WTC11 (cell line): ENCODE measurements around the gene ABHD4. TPM values are rescaled to one million over a fixed set of nuclear protein-coding genes. Genes with fewer than 3 reads are reported as not detected.

Experiments used
- ATAC-seq: fragments of 200-7000 bp; cut with Tn5 transposase; 2 replicates; pipeline ENCODE4 v1.10.0; 2021; ENCODE audit warnings: mild to moderate bottlenecking, moderate library complexity
- CTCF ChIA-PET: fragments of 300-600 bp; sonication (Branson Sonifier 250); formaldehyde crosslinking; loops from one replicate; lab custom pipeline; 2021; ENCODE audit warnings: antibody characterized with exemption; lab: Charles Lee
- POLR2A ChIA-PET: fragments of 350-600 bp; sonication (Branson Sonifier 250); formaldehyde crosslinking; loops from one replicate; lab custom pipeline; 2021; ENCODE audit warnings: antibody characterized with exemption; lab: Charles Lee
- DNase-seq: peaks from one replicate; pipeline ENCODE4 v3.0.0; 2021; ENCODE audit warnings: low spot score
- H3K27ac Mint-ChIP-seq: 2 replicates; pipeline ENCODE4 v1.8.0; 2021; ENCODE audit warnings: mixed read lengths
- H3K27me3 Mint-ChIP-seq: 2 replicates; pipeline ENCODE4 v1.8.0; 2021; ENCODE audit warnings: low read depth, mild to moderate bottlenecking, moderate library complexity, mixed read lengths
- H3K36me3 Mint-ChIP-seq: 2 replicates; pipeline ENCODE4 v1.8.0; 2021; ENCODE audit warnings: mixed read lengths
- H3K4me1 Mint-ChIP-seq: 2 replicates; pipeline ENCODE4 v1.8.0; 2022; ENCODE audit warnings: mixed read lengths
- H3K4me3 Mint-ChIP-seq: 2 replicates; pipeline ENCODE4 v1.8.0; 2021; ENCODE audit warnings: mild to moderate bottlenecking, moderate library complexity, mixed read lengths
- H3K9me3 Mint-ChIP-seq: 2 replicates; pipeline ENCODE4 v1.8.0; 2021; ENCODE audit warnings: mixed read lengths
- ATF3 ChIP-seq: sonication (generic); formaldehyde crosslinking; conservative IDR thresholded peaks from 2 replicates; pipeline ENCODE4 v1.8.1; 2022; ENCODE audit warnings: mild to moderate bottlenecking, missing genetic modification reagents
- ATF6 ChIP-seq: sonication (generic); formaldehyde crosslinking; IDR thresholded peaks from 2 replicates; pipeline ENCODE4 v1.8.1; 2023; ENCODE audit warnings: mild to moderate bottlenecking, missing genetic modification reagents
- CTCF ChIP-seq: fragments of 200-600 bp; IDR thresholded peaks from 2 replicates; pipeline ENCODE4 v1.8.0; 2022; ENCODE audit warnings: antibody characterized with exemption
- ELF4 ChIP-seq: sonication (generic); formaldehyde crosslinking; IDR thresholded peaks from 2 replicates; pipeline ENCODE4 v1.8.1; 2022; ENCODE audit warnings: low read depth, mild to moderate bottlenecking, moderate library complexity, missing genetic modification reagents
- EMX1 ChIP-seq: fragments of 250-450 bp; sonication (Bioruptor Pico); IDR thresholded peaks from 2 replicates; pipeline ENCODE4 v1.8.0; 2021; ENCODE audit warnings: mild to moderate bottlenecking
- GABPB1 ChIP-seq: sonication (generic); formaldehyde crosslinking; IDR thresholded peaks from 2 replicates; pipeline ENCODE4 v1.8.1; 2023; ENCODE audit warnings: mild to moderate bottlenecking, missing genetic modification reagents
- JAZF1 ChIP-seq: fragments of 250-450 bp; sonication (Bioruptor Pico); IDR thresholded peaks from 2 replicates; pipeline ENCODE4 v1.9.0; 2021; ENCODE audit warnings: moderate library complexity, mild to moderate bottlenecking, inconsistent platforms
- KAT7 ChIP-seq: sonication (generic); formaldehyde crosslinking; IDR thresholded peaks from 2 replicates; pipeline ENCODE4 v1.8.1; 2023; ENCODE audit warnings: missing genetic modification reagents, mild to moderate bottlenecking, borderline replicate concordance
- NFATC4 ChIP-seq: fragments of 250-450 bp; sonication (Bioruptor Pico); IDR thresholded peaks from 2 replicates; pipeline ENCODE4 v1.9.0; 2021; ENCODE audit warnings: mild to moderate bottlenecking
- RELA ChIP-seq: sonication (generic); formaldehyde crosslinking; IDR thresholded peaks from 2 replicates; pipeline ENCODE4 v1.8.1; 2022; ENCODE audit warnings: missing genetic modification reagents, mild to moderate bottlenecking, borderline replicate concordance
- SMAD3 ChIP-seq: sonication (generic); formaldehyde crosslinking; IDR thresholded peaks from 2 replicates; pipeline ENCODE4 v1.8.0; 2022; ENCODE audit warnings: missing genetic modification reagents, mild to moderate bottlenecking, borderline replicate concordance
- SOX15 ChIP-seq: fragments of 250-450 bp; sonication (Bioruptor Pico); IDR thresholded peaks from 2 replicates; pipeline ENCODE4 v1.9.0; 2021; ENCODE audit warnings: mild to moderate bottlenecking
- STAT6 ChIP-seq: sonication (generic); formaldehyde crosslinking; conservative IDR thresholded peaks from 2 replicates; pipeline ENCODE4 v1.8.1; 2023; ENCODE audit warnings: mild to moderate bottlenecking, low read depth, missing genetic modification reagents, moderate library complexity
- TEAD4 ChIP-seq: sonication (generic); formaldehyde crosslinking; IDR thresholded peaks from 2 replicates; pipeline ENCODE4 v1.8.0; 2022; ENCODE audit warnings: mild to moderate bottlenecking, missing genetic modification reagents
- TP53 ChIP-seq: sonication (generic); formaldehyde crosslinking; IDR thresholded peaks from 2 replicates; pipeline ENCODE4 v1.8.1; 2023; ENCODE audit warnings: mild to moderate bottlenecking, missing genetic modification reagents
- USF2 ChIP-seq: sonication (generic); formaldehyde crosslinking; IDR thresholded peaks from 2 replicates; pipeline ENCODE4 v1.8.1; 2023; ENCODE audit warnings: mild to moderate bottlenecking, missing genetic modification reagents, moderate library complexity
- ZBTB21 ChIP-seq: sonication (generic); formaldehyde crosslinking; IDR thresholded peaks from 2 replicates; pipeline ENCODE4 v1.8.1; 2023; ENCODE audit warnings: mild to moderate bottlenecking, missing genetic modification reagents, borderline replicate concordance
- ZMAT4 ChIP-seq: fragments of 250-450 bp; sonication (Bioruptor Pico); IDR thresholded peaks from 2 replicates; pipeline ENCODE4 v1.9.0; 2021; ENCODE audit warnings: mild to moderate bottlenecking
- ZNF121 ChIP-seq: sonication (generic); formaldehyde crosslinking; IDR thresholded peaks from 2 replicates; pipeline ENCODE4 v1.8.0; 2023; ENCODE audit warnings: missing genetic modification reagents
- ZNF138 ChIP-seq: sonication (generic); formaldehyde crosslinking; conservative IDR thresholded peaks from 2 replicates; pipeline ENCODE4 v1.8.1; 2022; ENCODE audit warnings: mild to moderate bottlenecking, moderate library complexity, missing genetic modification reagents
- ZNF317 ChIP-seq: sonication (generic); formaldehyde crosslinking; IDR thresholded peaks from 2 replicates; pipeline ENCODE4 v1.8.1; 2023; ENCODE audit warnings: low read depth, mild to moderate bottlenecking, moderate library complexity, missing genetic modification reagents, borderline replicate concordance
- total RNA-seq: library from RNA; stranded (reverse); gene quantifications from 3 replicates; pipeline ENCODE4 v1.2.3, GENCODE V29; 2021

Gene ABHD4
- total RNA-seq, 1 experiment from 2014 or later: 33.9 TPM

GRCh38 chr14:22629361-22629760, 31.3 kb downstream of the ABHD4 start:
- CTCF ChIA-PET: no interaction called here
- Mint-ChIP-seq H3K27me3 (peaks cover 5% of the 10 kb centered on the region), H3K36me3 (peaks cover 31% of the 10 kb centered on the region), H3K27ac (no peak overlapping the region), H3K9me3 (peaks cover 49% of the 10 kb centered on the region), H3K4me3 (no peak overlapping the region), H3K4me1 (peaks cover 14% of the 10 kb centered on the region)
- no peak for ATAC-seq
- POLR2A ChIA-PET: no interaction called here
- TF ChIP-seq ATF3: no peak
- TF ChIP-seq CTCF: no peak
- no peak for TF ChIP-seq TP53 (CRISPR knock-in tag)
- no peak for TF ChIP-seq KAT7 (CRISPR knock-in tag)
- no peak for TF ChIP-seq ZMAT4 (CRISPR knock-in tag)
- TF ChIP-seq ZNF121 (CRISPR knock-in tag): no peak
- TF ChIP-seq ATF6 (CRISPR knock-in tag): no peak
- TF ChIP-seq SOX15 (CRISPR knock-in tag): no peak
- no peak for TF ChIP-seq ZNF317 (CRISPR knock-in tag)
- TF ChIP-seq SMAD3 (CRISPR knock-in tag): no peak
- no peak for TF ChIP-seq ZNF138 (CRISPR knock-in tag)
- no peak for TF ChIP-seq TEAD4 (CRISPR knock-in tag)
- TF ChIP-seq NFATC4 (CRISPR knock-in tag): no peak
- TF ChIP-seq JAZF1: no peak
- no peak for DNase-seq

- DNase-seq (no peak), ATAC-seq (no peak)
- H3K9me3 Mint-ChIP-seq: peaks cover 55% of the 10 kb centered on the region
- H3K36me3 Mint-ChIP-seq: peaks cover 31% of the 10 kb centered on the region
- peaks cover 14% of the 10 kb centered on the region for H3K4me1 Mint-ChIP-seq
- H3K27ac Mint-ChIP-seq: no peak overlapping the region
- TF ChIP-seq GABPB1 (no peak), STAT6 (CRISPR knock-in tag) (no peak), EMX1 (CRISPR knock-in tag) (no peak), USF2 (CRISPR knock-in tag) (no peak), TP53 (CRISPR knock-in tag) (no peak), RELA (CRISPR knock-in tag) (no peak), ELF4 (CRISPR knock-in tag) (no peak), ZBTB21 (CRISPR knock-in tag) (no peak), NFATC4 (CRISPR knock-in tag) (no peak)
- CTCF ChIA-PET: no interaction called here
- POLR2A ChIA-PET: no interaction called here
- no peak overlapping the region for H3K4me3 Mint-ChIP-seq
- peaks cover 5% of the 10 kb centered on the region for H3K27me3 Mint-ChIP-seq
Measured at GRCh38 chr14:22630066-22630465, 32.0 kb downstream of the ABHD4 start.
